Measurements from ENCODE around the gene UBE2L3.
"Not testable (repeated sequence)": the region's sequence is repeated elsewhere in the genome, so short reads cannot be mapped to it uniquely, and the experiment has no call there.

The UBE2L3 gene

DNA sequence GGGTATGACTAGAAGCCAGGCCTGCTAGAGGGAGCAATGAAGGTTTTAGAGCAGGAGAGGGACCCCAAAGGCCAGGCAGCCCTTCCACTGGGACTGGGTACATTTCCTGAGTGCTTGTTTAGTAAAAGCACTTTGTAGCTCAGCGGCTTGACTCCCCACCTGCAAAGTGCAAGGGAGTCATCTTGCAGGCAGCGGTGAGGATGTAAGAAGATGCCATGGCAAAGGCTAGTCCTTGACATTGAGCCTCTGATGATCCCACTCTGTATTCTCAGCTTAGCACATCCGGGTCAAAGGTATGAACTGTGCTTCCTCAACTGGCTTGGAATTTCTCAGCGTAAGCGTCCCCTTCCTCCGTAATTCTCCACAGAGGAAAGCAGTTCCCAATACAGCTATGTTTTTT lies 3.1 kb upstream of the UBE2L3 start:
- no peaks in the 10 kb centered on the region for H3K9me3 Mint-ChIP-seq

DNA sequence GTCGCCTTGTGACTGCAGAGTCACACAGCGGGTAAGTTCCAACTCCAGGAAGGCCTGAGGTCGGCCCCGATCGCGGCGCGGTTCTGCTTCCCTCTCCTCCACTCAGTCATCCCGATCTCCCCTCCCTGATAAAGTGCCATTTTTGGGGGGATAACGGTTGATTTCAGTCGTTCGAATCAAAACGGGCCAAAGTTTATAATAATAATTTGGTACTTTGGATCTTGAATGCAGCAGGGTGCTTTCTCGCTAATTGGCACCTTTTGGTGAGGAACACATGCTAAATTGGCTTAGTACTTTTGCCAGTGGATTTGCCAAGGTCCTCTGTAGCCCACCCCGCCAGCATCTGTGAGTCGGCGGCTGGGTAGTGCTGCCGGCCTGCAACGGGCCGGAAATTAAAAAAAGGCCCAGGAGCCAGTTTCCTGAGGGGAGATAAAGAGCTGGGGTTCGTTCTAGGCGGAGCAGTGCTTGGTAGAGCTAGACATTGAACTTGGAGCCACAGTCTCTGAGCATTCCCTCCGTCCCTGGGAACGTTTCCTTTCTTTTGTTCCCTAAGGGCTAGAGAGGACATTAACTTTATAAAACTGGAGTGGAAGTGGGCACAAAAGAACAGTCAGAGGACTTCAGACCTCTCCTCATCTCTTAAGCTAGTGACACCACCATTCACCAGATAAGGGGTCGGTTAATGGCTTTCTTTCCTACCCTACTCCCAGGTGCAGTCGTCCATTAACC lies 997 bp downstream of the UBE2L3 start:
- Mint-ChIP-seq H3K4me3 (peak overlapping the region; percentile 95), H3K9me3 (no peaks in the 10 kb centered on the region), H3K27me3 (no peaks in the 10 kb centered on the region), H3K4me1 (ENCODE audit: low read depth) (peaks cover 50% of the 10 kb centered on the region), H3K36me3 (ENCODE audit: low read depth) (peaks cover 30% of the 10 kb centered on the region), H3K27ac (peak overlapping the region; percentile 95)

More for the DNA sequence above, 3.1 kb upstream of the UBE2L3 start:
- Mint-ChIP-seq H3K27me3 (peaks cover 3% of the 10 kb centered on the region), H3K4me1 (ENCODE audit: low read depth) (peaks cover 12% of the 10 kb centered on the region), H3K36me3 (ENCODE audit: low read depth) (peaks cover 9% of the 10 kb centered on the region), H3K4me3 (no peak overlapping the region), H3K27ac (no peak overlapping the region)

DNA sequence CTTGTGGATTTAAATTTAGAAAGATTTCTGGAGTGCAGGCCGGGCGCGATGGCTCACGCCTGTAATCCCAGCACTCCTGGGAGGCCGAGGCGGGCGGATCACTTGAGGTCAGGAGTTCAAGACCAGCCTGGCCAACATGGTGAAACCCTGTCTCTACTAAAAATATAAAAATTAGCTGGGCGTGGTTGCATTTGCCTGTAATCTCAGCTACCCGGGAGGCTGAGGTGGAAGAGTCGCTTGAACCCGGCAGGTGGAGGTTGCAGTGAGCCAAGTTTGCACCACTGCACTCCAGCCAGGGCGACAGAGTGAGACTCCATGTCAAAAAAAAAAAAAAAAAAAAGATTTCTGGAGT lies 1.5 kb downstream of the UBE2L3 start:
- H3K4me3 Mint-ChIP-seq = peak overlapping the region; percentile 95
- peak overlapping the region; percentile 95 for H3K27ac Mint-ChIP-seq
- H3K9me3 Mint-ChIP-seq, H3K27me3 Mint-ChIP-seq: not testable (repeated sequence)
- H3K4me1 Mint-ChIP-seq (ENCODE audit: low read depth) = peaks cover 55% of the 10 kb centered on the region
- peaks cover 30% of the 10 kb centered on the region for H3K36me3 Mint-ChIP-seq (ENCODE audit: low read depth)

DNA sequence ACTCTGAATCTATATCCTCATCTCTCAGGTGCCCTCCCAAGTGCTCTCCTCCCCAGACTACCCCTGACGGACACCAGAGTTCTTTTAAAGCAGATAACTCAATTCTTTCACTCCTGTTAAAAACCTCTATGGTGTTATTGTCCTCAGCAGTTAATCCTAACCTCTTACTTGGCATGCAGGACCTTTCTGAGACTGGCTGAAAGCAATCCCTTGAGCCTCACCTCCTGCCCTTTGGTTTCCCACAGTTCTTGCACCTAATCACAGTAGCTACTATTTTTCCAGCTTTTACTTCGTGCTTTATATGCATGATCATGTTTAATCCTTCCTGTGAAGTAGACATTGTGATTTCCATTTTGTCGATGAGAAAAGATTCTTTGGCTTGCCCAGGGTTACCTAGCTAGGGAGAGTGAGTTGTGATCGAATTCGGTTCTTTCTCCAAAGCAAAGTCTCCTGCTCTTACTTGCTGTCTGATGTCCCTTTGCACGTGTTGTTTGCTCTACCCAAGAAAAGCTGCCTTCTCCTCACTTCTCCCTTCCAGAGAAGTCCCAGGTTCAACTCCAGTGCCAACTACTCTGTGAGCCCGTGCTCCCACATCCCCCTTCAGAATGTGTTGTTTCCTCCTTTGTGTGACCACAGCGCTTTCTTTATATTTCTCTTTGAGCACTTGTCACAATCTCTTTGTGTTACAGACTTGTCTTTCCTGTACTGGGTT lies 2.1 kb downstream of the UBE2L3 start:
- H3K36me3 Mint-ChIP-seq (ENCODE audit: low read depth) = peaks cover 30% of the 10 kb centered on the region

DNA sequence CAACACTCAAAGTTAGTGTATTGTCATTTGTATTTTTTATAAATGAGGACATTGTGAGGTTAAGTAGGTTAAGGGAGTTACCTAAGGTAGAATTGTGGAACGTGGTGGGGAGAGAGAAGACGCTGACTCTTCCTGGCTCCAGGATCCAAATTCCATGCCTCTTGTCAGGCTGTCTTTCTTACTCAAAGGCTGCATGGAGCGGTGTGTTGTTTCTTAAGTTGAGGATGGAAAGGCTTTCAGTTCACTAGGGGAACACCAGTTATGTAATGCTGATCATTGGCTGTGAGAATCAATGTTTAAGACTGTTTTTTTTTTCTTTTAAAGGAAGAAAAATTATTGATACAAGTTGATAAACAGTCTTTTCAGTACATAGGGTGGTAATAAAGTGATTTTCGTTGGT lies 2.9 kb downstream of the UBE2L3 start:
- peak overlapping the region; percentile 11 for H3K27ac Mint-ChIP-seq
- no peaks in the 10 kb centered on the region for H3K27me3 Mint-ChIP-seq
- H3K4me1 Mint-ChIP-seq (ENCODE audit: low read depth) = peaks cover 63% of the 10 kb centered on the region
- peak overlapping the region; percentile 45 for H3K4me3 Mint-ChIP-seq
- peaks cover 30% of the 10 kb centered on the region for H3K36me3 Mint-ChIP-seq (ENCODE audit: low read depth)
- H3K9me3 Mint-ChIP-seq = no peaks in the 10 kb centered on the region

More for the DNA sequence above, 2.1 kb downstream of the UBE2L3 start:
- Mint-ChIP-seq H3K9me3 (no peaks in the 10 kb centered on the region), H3K27me3 (no peaks in the 10 kb centered on the region), H3K27ac (peak overlapping the region; percentile 63), H3K4me1 (ENCODE audit: low read depth) (peaks cover 61% of the 10 kb centered on the region), H3K4me3 (peak overlapping the region; percentile 95)

DNA sequence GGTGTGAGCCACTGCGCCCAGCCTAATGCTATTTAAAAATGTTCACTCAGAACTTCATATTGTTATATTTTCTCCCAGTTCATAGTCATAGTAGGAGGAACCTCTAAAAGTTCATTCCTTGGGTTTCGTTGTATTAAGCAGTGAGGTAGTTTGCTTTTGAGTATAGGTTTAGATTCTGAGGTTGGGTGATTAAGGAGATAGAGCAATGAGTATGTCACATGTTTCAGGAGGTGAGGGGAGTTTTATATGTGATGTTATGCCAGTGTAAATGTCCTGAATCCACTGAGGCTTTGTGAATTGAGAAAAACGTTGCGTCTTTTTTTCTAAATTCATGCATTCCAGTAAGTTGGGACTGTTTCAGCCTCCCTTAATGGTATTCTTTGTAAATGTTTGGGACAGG lies 4.2 kb downstream of the UBE2L3 start:
- Mint-ChIP-seq H3K4me1 (ENCODE audit: low read depth) (peaks cover 67% of the 10 kb centered on the region), H3K27me3 (no peaks in the 10 kb centered on the region), H3K4me3 (peak overlapping the region; percentile 62)

DNA sequence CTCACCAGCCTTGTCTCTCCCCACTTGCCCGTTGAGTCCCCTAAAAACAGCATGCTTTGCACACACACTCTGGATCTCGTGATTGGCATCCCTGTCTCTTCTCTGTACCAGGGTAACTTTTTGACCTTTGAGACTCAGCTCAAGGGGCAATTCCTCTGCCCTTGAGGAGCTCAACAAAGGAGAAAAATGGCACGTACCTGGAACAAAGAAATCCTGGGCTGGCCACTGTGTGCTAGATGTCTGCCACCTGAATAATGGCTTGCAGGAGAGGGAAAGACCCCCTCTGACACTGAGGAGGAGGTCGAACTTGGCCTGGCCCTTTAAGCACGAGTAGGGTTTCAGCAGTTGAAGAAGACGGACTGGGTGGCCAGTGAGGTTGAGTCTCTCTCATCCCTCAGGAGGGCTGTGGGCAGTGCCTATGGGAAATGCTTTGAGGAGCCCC lies 5.8 kb downstream of the UBE2L3 start:
- Mint-ChIP-seq H3K27me3 (no peaks in the 10 kb centered on the region), H3K4me1 (ENCODE audit: low read depth) (peaks cover 79% of the 10 kb centered on the region), H3K4me3 (no peak overlapping the region), H3K27ac (no peak overlapping the region), H3K36me3 (ENCODE audit: low read depth) (peaks cover 37% of the 10 kb centered on the region), H3K9me3 (no peaks in the 10 kb centered on the region)

More for the DNA sequence above, 4.2 kb downstream of the UBE2L3 start:
- Mint-ChIP-seq H3K9me3 (no peaks in the 10 kb centered on the region), H3K36me3 (ENCODE audit: low read depth) (peaks cover 30% of the 10 kb centered on the region), H3K27ac (peak overlapping the region; percentile 80)

DNA sequence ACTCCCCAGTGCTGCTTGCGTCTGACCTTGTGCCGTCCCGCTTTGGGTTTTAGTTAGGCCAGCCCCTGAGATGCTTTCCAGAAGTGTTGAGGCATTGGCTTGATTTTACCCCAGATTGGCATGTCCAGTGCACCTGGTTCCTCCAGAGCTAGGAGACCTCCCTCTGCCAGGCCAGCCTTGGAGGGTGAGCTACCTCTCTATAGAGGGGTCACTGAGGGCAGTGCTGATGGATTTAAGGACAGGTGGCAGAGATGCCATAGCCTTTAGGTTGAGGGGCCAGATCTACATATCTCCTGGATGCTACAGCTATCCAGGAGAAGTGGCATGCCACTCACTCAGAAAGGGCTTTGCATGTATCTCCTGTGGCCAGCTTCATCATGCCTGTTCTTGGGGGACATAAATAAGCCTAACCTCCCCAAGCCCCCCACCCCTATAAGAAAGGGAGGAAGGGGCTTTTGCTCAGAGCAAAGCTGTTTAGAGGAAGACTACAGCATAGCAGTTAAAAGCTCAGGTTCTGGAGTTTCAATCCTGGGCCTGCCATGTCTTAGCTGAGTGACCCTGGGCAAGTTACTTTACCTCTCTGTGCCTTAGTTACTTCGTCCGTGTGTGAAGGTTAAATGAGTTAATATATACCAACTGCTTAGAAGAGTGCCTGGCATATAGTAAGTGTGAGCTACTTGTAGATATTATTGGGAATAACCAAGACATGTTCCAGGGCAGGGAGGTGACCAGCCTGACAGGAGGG lies 6.4 kb downstream of the UBE2L3 start:
- Mint-ChIP-seq H3K27me3 (no peaks in the 10 kb centered on the region), H3K4me1 (ENCODE audit: low read depth) (peaks cover 79% of the 10 kb centered on the region), H3K36me3 (ENCODE audit: low read depth) (peaks cover 37% of the 10 kb centered on the region), H3K4me3 (no peak overlapping the region), H3K27ac (peak overlapping the region; percentile 49), H3K9me3 (no peaks in the 10 kb centered on the region)

DNA sequence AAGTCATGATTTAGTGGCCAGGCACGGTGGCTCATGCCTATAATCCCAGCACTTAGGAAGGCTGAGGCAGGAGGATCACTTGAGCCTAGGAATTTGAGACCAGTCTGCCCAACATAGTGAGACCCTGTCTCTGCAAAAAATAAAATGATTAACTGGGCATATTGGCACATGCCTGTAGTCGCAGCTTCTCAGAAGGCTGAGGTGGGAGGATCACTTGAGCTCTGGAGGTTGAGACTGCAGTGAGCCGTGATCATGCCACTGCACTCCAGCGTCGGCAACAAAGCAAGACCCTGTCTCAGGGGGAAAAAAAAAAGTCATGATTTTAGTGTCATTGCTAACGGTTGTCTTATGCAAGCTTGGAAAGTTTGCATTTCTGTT lies 11.9 kb downstream of the UBE2L3 start:
- no peak overlapping the region for H3K27ac Mint-ChIP-seq
- no peaks in the 10 kb centered on the region for H3K9me3 Mint-ChIP-seq
- H3K4me3 Mint-ChIP-seq = no peak overlapping the region
- H3K36me3 Mint-ChIP-seq (ENCODE audit: low read depth) = peaks cover 13% of the 10 kb centered on the region
- H3K4me1 Mint-ChIP-seq (ENCODE audit: low read depth) = peaks cover 51% of the 10 kb centered on the region
- no peaks in the 10 kb centered on the region for H3K27me3 Mint-ChIP-seq

DNA sequence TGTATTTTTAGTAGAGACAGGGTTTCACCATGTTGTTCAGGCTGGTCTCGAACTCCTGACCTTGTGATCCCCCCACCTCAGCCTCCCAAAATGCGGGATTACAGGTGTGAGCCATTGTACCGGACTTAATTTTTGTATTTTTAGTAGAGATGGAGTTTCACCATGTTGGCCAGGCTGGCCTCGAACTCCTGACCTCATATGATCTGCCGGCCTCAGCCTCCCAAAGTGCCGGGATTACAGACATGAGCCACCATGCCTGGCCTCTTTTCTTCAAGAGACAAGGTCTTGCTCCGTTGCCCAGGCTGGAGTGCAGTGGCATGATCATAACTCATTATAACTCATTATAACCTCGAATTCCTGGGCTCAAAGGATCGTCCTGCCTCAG lies 13.1 kb downstream of the UBE2L3 start:
- H3K9me3 Mint-ChIP-seq, H3K4me3 Mint-ChIP-seq, H3K27me3 Mint-ChIP-seq, H3K27ac Mint-ChIP-seq: not testable (repeated sequence)
- H3K4me1 Mint-ChIP-seq (ENCODE audit: low read depth) = peaks cover 59% of the 10 kb centered on the region
- peaks cover 21% of the 10 kb centered on the region for H3K36me3 Mint-ChIP-seq (ENCODE audit: low read depth)

DNA sequence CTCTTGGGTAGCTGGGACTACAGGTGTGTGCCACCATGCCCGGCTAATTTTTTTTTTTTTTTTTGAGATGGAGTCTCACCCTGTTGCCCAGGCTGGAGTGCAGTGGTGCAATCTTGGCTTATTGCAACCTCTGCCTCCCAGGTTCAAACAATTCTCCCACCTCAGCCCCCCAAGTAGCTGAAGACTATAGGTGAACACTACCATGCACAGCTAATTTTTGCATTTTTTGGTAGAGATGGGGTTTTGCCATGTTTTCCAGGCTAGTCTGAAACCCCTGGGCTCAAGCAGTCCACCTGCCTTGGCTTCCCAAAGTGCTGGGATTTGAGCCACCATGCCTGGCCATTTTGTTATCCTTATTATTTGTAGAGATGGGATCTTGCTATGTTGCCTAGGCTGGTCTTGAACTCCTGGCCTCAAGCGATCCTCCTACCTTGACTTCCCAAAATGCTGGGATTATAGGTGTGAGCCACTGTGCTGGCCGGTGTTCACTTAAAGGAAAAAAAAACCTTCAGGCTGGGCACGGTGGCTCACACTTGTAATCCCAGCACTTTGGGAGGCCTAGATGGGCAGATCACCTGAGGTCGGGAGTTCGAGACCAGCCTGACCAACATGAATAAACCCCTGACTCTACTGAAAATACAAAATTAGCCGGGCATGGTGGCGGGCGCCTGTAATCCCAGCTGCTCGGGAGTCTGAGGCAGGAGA lies 13.6 kb downstream of the UBE2L3 start:
- Mint-ChIP-seq H3K36me3 (ENCODE audit: low read depth) (peaks cover 23% of the 10 kb centered on the region), H3K4me1 (ENCODE audit: low read depth) (peaks cover 58% of the 10 kb centered on the region)
- H3K27me3 Mint-ChIP-seq, H3K27ac Mint-ChIP-seq, H3K4me3 Mint-ChIP-seq, H3K9me3 Mint-ChIP-seq: not testable (repeated sequence)

DNA sequence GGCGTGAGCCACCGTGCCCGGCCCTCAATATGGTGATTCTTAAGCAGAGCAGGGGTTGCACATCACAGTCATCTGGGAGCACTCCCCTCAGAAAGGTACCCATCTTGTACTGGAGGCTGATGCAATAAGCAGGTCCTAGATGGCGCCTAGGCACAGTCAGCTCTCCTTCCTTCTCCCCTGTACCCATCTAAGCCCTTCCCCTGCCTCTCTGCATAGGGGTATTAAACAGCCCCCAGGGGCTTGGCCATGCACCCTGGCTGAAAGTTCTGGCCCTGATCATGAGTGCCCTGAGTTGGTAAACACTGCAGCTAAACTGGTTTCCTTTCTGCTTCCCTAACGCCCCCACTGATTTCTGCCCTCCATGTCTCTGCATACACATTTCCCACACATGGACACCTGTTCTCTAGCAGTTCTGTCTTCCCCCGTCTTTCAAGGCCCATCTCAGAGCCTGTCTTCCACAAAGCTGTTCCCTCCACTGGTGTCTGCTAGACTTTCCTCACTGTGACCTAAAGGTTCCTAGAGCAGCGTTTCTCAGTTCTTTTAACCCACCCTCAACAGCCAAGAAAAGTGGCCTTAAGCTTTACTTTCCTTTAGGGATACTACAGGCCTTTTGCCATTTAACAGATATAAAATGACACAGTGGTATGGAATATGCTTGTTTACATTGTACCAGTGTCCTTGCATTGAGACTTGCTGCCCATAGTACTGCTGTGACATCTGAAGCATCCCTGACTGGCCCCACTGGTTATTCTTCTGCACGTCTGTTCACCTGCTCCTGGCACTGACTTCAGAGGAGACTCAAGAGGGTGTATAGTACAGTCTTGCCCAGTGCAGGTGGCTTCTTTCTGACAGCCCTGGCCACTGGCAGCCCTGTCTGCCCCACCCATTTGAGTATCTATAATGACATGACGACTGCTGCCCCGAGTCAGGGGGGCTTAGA lies 15.6 kb downstream of the UBE2L3 start:
- no peaks in the 10 kb centered on the region for H3K9me3 Mint-ChIP-seq
- H3K27ac Mint-ChIP-seq = peak overlapping the region; percentile 42
- H3K4me1 Mint-ChIP-seq (ENCODE audit: low read depth) = peaks cover 61% of the 10 kb centered on the region
- H3K4me3 Mint-ChIP-seq = no peak overlapping the region
- H3K27me3 Mint-ChIP-seq = no peaks in the 10 kb centered on the region
- peaks cover 17% of the 10 kb centered on the region for H3K36me3 Mint-ChIP-seq (ENCODE audit: low read depth)

DNA sequence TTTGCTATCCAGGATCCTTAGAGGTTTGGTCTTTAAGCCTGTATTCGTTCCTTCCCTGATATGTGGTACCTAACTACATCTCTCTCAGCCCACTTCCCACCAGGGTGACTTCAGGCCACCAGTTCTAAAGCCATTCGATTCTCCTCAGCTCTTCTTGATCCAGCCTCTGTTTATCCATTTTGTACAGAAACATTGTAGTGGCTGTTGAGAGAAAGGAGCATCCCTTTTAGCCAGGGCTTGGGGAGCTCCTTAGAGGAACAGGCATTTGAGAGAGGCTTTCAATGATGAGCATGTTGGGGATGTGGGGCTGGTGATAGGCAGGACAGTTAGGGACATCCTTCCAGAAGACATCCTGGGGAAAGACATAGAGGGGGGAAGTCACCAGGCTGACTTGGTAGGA lies 17.9 kb downstream of the UBE2L3 start:
- H3K9me3 Mint-ChIP-seq = no peaks in the 10 kb centered on the region
- H3K27me3 Mint-ChIP-seq = no peaks in the 10 kb centered on the region
- no peak overlapping the region for H3K4me3 Mint-ChIP-seq
- peak overlapping the region; percentile 2 for H3K27ac Mint-ChIP-seq
- peaks cover 16% of the 10 kb centered on the region for H3K36me3 Mint-ChIP-seq (ENCODE audit: low read depth)
- peaks cover 65% of the 10 kb centered on the region for H3K4me1 Mint-ChIP-seq (ENCODE audit: low read depth)

Measured in stimulated activated naive CD8-positive, alpha-beta T cell treated with anti-CD3 and anti-CD28 coated beads, Interleukin-15, Interleukin-2, amounts not matched to agents 100 ng/mL and 50 ng/mL, for 24 hours (primary cell).